Measurements from ENCODE around the gene ARHGAP15. TPM values are rescaled to one million over a fixed set of nuclear protein-coding genes. Genes with fewer than 3 reads are reported as not detected.

The ARHGAP15 gene
- total and polyA plus RNA-seq, 4 donors, result 3.8 to 17.9 (median 13.2) TPM

- Histone ChIP-seq H3K9me3 (ENCODE audit: control insufficient read depth in 4 of 4, low read length in 3 of 4) (no peaks in the 10 kb centered on the region), H3K36me3 (ENCODE audit: control insufficient read depth in 4 of 4, insufficient read depth in 3 of 4, low read depth in 1 of 4, low read length in 3 of 4) (no peaks in the 10 kb centered on the region), H3K9ac (ENCODE audit: low read depth in 1 of 2, low read length in 2 of 2) (no peak overlapping the region), H3K27ac (ENCODE audit: low read depth in 1 of 2, low read length in 2 of 2) (no peak overlapping the region), H3K27me3 (ENCODE audit: control insufficient read depth in 4 of 4, insufficient read depth in 4 of 4, low read length in 3 of 4) (no peaks in the 10 kb centered on the region), H3K4me3 (ENCODE audit: low read depth in 1 of 3, low read length in 3 of 3) (no peak overlapping the region), H3K4me1 (ENCODE audit: control insufficient read depth in 4 of 4, insufficient read depth in 4 of 4, low read length in 3 of 4) (no peaks in the 10 kb centered on the region)
- TF ChIP-seq FOXA1 (IDR thresholded peaks at IDR 0.05), result no peak
- TF ChIP-seq TAF1 (conservative IDR thresholded peaks at IDR 0.05), result no peak
- TF ChIP-seq HNF4G (IDR thresholded peaks at IDR 0.05), result no peak
- no peak for TF ChIP-seq CTCF (IDR thresholded peaks at IDR 0.05; ENCODE audit: low read depth, low read length, missing input control)
- no peak for TF ChIP-seq REST (IDR thresholded peaks at IDR 0.05)
- no peak for TF ChIP-seq FOXA2 (IDR thresholded peaks at IDR 0.05)
- no peak for TF ChIP-seq ATF3 (IDR thresholded peaks at IDR 0.05)
- TF ChIP-seq, protein P1, sequence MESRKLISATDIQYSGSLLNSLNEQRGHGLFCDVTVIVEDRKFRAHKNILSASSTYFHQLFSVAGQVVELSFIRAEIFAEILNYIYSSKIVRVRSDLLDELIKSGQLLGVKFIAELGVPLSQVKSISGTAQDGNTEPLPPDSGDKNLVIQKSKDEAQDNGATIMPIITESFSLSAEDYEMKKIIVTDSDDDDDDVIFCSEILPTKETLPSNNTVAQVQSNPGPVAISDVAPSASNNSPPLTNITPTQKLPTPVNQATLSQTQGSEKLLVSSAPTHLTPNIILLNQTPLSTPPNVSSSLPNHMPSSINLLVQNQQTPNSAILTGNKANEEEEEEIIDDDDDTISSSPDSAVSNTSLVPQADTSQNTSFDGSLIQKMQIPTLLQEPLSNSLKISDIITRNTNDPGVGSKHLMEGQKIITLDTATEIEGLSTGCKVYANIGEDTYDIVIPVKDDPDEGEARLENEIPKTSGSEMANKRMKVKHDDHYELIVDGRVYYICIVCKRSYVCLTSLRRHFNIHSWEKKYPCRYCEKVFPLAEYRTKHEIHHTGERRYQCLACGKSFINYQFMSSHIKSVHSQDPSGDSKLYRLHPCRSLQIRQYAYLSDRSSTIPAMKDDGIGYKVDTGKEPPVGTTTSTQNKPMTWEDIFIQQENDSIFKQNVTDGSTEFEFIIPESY (IDR thresholded peaks at IDR 0.05), result no peak
- TF ChIP-seq GABPA (IDR thresholded peaks at IDR 0.05 in 1 of 2, conservative IDR thresholded peaks at IDR 0.05 in 1 of 2), result no peak
- no peak for TF ChIP-seq RXRA (IDR thresholded peaks at IDR 0.05)
- no peak for TF ChIP-seq NR2F2 (IDR thresholded peaks at IDR 0.05)
- TF ChIP-seq YY1 (IDR thresholded peaks at IDR 0.05), result no peak
- no peak for TF ChIP-seq HNF4A (conservative IDR thresholded peaks at IDR 0.05)
- TF ChIP-seq SP1 (IDR thresholded peaks at IDR 0.05), result no peak
- TF ChIP-seq JUND (IDR thresholded peaks at IDR 0.05), result no peak
- no peak for TF ChIP-seq RAD21 (IDR thresholded peaks at IDR 0.05)
- TF ChIP-seq EGR1 (IDR thresholded peaks at IDR 0.05; ENCODE audit: low read depth in 2 of 2), result no peak
- TF ChIP-seq, protein P2, sequence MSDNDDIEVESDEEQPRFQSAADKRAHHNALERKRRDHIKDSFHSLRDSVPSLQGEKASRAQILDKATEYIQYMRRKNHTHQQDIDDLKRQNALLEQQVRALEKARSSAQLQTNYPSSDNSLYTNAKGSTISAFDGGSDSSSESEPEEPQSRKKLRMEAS (IDR thresholded peaks at IDR 0.05), result no peak
- WGBS, result 87% methylated on average over 2 of the region's 2 CpGs
- DNase-seq (ENCODE audit: low spot score), result no peak
Observed at GRCh38 chr2:143402451-143402850, 273.2 kb downstream of the ARHGAP15 start.

Measured in liver (tissue), 9 donors.